ENCODE data around the gene TMPRSS3.

TMPRSS3 gene

GRCh38 chr21:42403611-42404231 lies 7.9 kb upstream of the TMPRSS3 start, which contains the start of gene UBASH3A:
Gene UBASH3A (plus strand): TSS chr21:42403902. CDS start chr21:42403946, 44 bp downstream.
- Histone ChIP-seq H3K9me3 (ENCODE audit: insufficient read depth, low read length) (peaks cover 5% of the 10 kb centered on the region; the same call in 1 of the 2 replicates), H3K4me3 (ENCODE audit: insufficient read depth, low read length, poor library complexity, severe bottlenecking) (no peak within 1 kb of the TSS), H4K20me1 (ENCODE audit: low read depth, low read length) (no peaks in the 10 kb centered on the region), H3K9me2 (replicated peaks; ENCODE audit: insufficient read depth, low read length) (no peaks in the 10 kb centered on the region), H3F3A (ENCODE audit: insufficient read depth) (no peaks in the 10 kb centered on the region), H3K27me3 (ENCODE audit: low read length) (no peaks in the 10 kb centered on the region), H3K4me2 (ENCODE audit: low read depth, low read length, poor library complexity, severe bottlenecking) (no peak within 1 kb of the TSS), H2AFZ (ENCODE audit: low read depth, low read length, severe bottlenecking) (no peak within 1 kb of the TSS), H3K79me2 (ENCODE audit: insufficient read depth, low read length) (no peaks in the 10 kb centered on the region), H3K9ac (ENCODE audit: low read length) (no peak within 1 kb of the TSS), H3K27ac (ENCODE audit: low read depth, low read length) (no peak within 1 kb of the TSS), H3K36me3 (ENCODE audit: low read length) (no peaks in the 10 kb centered on the region)
- TF ChIP-seq CTCF (IDR thresholded peaks at IDR 0.05; ENCODE audit: insufficient read depth, low read length, poor library complexity, severe bottlenecking) (no peak), EZH2phosphoT487 (conservative IDR thresholded peaks at IDR 0.05; ENCODE audit: low read length) (no peak)

GRCh38 chr21:42401820-42402251 lies 6.0 kb upstream of the TMPRSS3 start:
- Histone ChIP-seq H2AFZ (ENCODE audit: low read depth, low read length, severe bottlenecking) (no peak overlapping the region), H4K20me1 (ENCODE audit: low read depth, low read length) (no peaks in the 10 kb centered on the region), H3K27ac (ENCODE audit: low read depth, low read length) (no peak overlapping the region), H3F3A (ENCODE audit: insufficient read depth) (no peaks in the 10 kb centered on the region), H3K9me2 (replicated peaks; ENCODE audit: insufficient read depth, low read length) (no peaks in the 10 kb centered on the region), H3K36me3 (ENCODE audit: low read length) (no peaks in the 10 kb centered on the region), H3K9ac (ENCODE audit: low read length) (no peak overlapping the region), H3K27me3 (ENCODE audit: low read length) (no peaks in the 10 kb centered on the region), H3K79me2 (ENCODE audit: insufficient read depth, low read length) (no peaks in the 10 kb centered on the region), H3K4me2 (ENCODE audit: low read depth, low read length, poor library complexity, severe bottlenecking) (no peak overlapping the region), H3K4me3 (ENCODE audit: insufficient read depth, low read length, poor library complexity, severe bottlenecking) (no peak overlapping the region), H3K9me3 (ENCODE audit: insufficient read depth, low read length) (peaks cover 5% of the 10 kb centered on the region; the same call in 1 of the 2 replicates)
- TF ChIP-seq EZH2phosphoT487 (conservative IDR thresholded peaks at IDR 0.05; ENCODE audit: low read length) (no peak), CTCF (IDR thresholded peaks at IDR 0.05; ENCODE audit: insufficient read depth, low read length, poor library complexity, severe bottlenecking) (no peak)

- Histone ChIP-seq H4K20me1 (ENCODE audit: low read depth, low read length) (no peaks in the 10 kb centered on the region), H3K4me3 (ENCODE audit: insufficient read depth, low read length, poor library complexity, severe bottlenecking) (no peak overlapping the region), H3K9me2 (replicated peaks; ENCODE audit: insufficient read depth, low read length) (no peaks in the 10 kb centered on the region), H2AFZ (ENCODE audit: low read depth, low read length, severe bottlenecking) (no peak overlapping the region), H3K9ac (ENCODE audit: low read length) (no peak overlapping the region), H3K79me2 (ENCODE audit: insufficient read depth, low read length) (no peaks in the 10 kb centered on the region), H3K4me2 (ENCODE audit: low read depth, low read length, poor library complexity, severe bottlenecking) (no peak overlapping the region), H3K27me3 (ENCODE audit: low read length) (no peaks in the 10 kb centered on the region), H3K9me3 (ENCODE audit: insufficient read depth, low read length) (peaks cover 5% of the 10 kb centered on the region; the same call in 1 of the 2 replicates), H3K27ac (ENCODE audit: low read depth, low read length) (no peak overlapping the region), H3F3A (ENCODE audit: insufficient read depth) (no peaks in the 10 kb centered on the region), H3K36me3 (ENCODE audit: low read length) (no peaks in the 10 kb centered on the region)
- no peak for TF ChIP-seq CTCF (IDR thresholded peaks at IDR 0.05; ENCODE audit: insufficient read depth, low read length, poor library complexity, severe bottlenecking)
- TF ChIP-seq EZH2phosphoT487 (conservative IDR thresholded peaks at IDR 0.05; ENCODE audit: low read length), result no peak
Observed at GRCh38 chr21:42401154-42401553, 5.3 kb upstream of the TMPRSS3 start.

Measured in SU-DHL-6 (cell line).